Loucy (cell line): ENCODE data around the gene F13A1.

Source experiments
- H2AFZ ChIP-seq: fragments of 200-600 bp; sonication (generic); 2 replicates; pipeline ENCODE4 v1.6.0; 2016; ENCODE audit warnings: antibody characterized with exemption, mild to moderate bottlenecking, low read length, moderate library complexity
- H3F3A ChIP-seq: fragments of 200-600 bp; 2 replicates; pipeline ENCODE4 v1.6.0; 2016; ENCODE audit warnings: antibody characterized with exemption, low read depth, mild to moderate bottlenecking
- H3K27me3 ChIP-seq: fragments of 200-600 bp; sonication (generic); 2 replicates; pipeline ENCODE4 v1.6.1; 2014; ENCODE audit warnings: low read length, mild to moderate bottlenecking; ENCODE audit not compliant: insufficient read depth, poor library complexity, severe bottlenecking
- H3K36me3 ChIP-seq: fragments of 200-600 bp; sonication (generic); 2 replicates; pipeline ENCODE4 v1.6.1; 2016; ENCODE audit warnings: low read length; ENCODE audit not compliant: insufficient read depth
- H3K4me1 ChIP-seq: fragments of 200-600 bp; sonication (generic); 2 replicates; pipeline ENCODE4 v1.5.1; 2014; ENCODE audit warnings: low read length, mild to moderate bottlenecking; ENCODE audit not compliant: insufficient read depth, poor library complexity, severe bottlenecking
- H3K4me2 ChIP-seq: fragments of 200-600 bp; sonication (generic); 2 replicates; pipeline ENCODE4 v1.6.0; 2014; ENCODE audit warnings: antibody characterized with exemption, low read length, low read depth, mild to moderate bottlenecking; ENCODE audit not compliant: poor library complexity, severe bottlenecking
- H3K4me3 ChIP-seq: fragments of 200-600 bp; sonication (generic); 2 replicates; pipeline ENCODE4 v1.5.1; 2014; ENCODE audit warnings: low read length, mild to moderate bottlenecking, mixed read lengths; ENCODE audit not compliant: poor library complexity, severe bottlenecking
- H3K79me2 ChIP-seq: fragments of 200-600 bp; sonication (generic); 2 replicates; pipeline ENCODE4 v1.6.1; 2014; ENCODE audit warnings: low read length; ENCODE audit not compliant: insufficient read depth
- H3K9ac ChIP-seq: fragments of 200-600 bp; sonication (generic); 2 replicates; pipeline ENCODE4 v1.6.0; 2014; ENCODE audit warnings: mild to moderate bottlenecking, low read depth, low read length, moderate library complexity; ENCODE audit not compliant: poor library complexity, severe bottlenecking
- H3K9me2 ChIP-seq: fragments of 200-600 bp; sonication (generic); replicated peaks from 2 replicates; pipeline ENCODE4 v1.6.1; 2016; ENCODE audit warnings: low read depth, low read length, mixed read lengths
- H3K9me3 ChIP-seq: fragments of 200-600 bp; sonication (generic); 2 replicates; pipeline ENCODE4 v1.6.1; 2014; ENCODE audit warnings: mild to moderate bottlenecking, antibody characterized with exemption, low read length, low read depth; ENCODE audit not compliant: insufficient read depth
- H4K20me1 ChIP-seq: fragments of 200-600 bp; sonication (generic); 2 replicates; pipeline ENCODE4 v1.6.0; 2014; ENCODE audit warnings: antibody characterized with exemption, low read length, mild to moderate bottlenecking; ENCODE audit not compliant: insufficient read depth, poor library complexity, severe bottlenecking
- CTCF ChIP-seq: fragments of 200-600 bp; sonication (generic); conservative IDR thresholded peaks from 2 replicates; pipeline ENCODE4 v1.5.1; 2014; ENCODE audit warnings: mild to moderate bottlenecking, antibody characterized with exemption, low read length
- EZH2phosphoT487 ChIP-seq: fragments of 200-600 bp; IDR thresholded peaks from 2 replicates; pipeline ENCODE4 v1.6.1; 2018; ENCODE audit warnings: antibody characterized with exemption, mild to moderate bottlenecking, moderate library complexity, borderline replicate concordance

F13A1 gene

GRCh38 chr6:6193221-6193745, 127.2 kb downstream of the F13A1 start:
- Histone ChIP-seq H3F3A (no peaks in the 10 kb centered on the region), H4K20me1 (no peaks in the 10 kb centered on the region), H3K9me3 (no peaks in the 10 kb centered on the region), H3K4me2 (no peak overlapping the region), H3K36me3 (no peaks in the 10 kb centered on the region), H3K4me3 (no peak overlapping the region), H3K27me3 (no peaks in the 10 kb centered on the region), H3K9me2 (no peaks in the 10 kb centered on the region), H2AFZ (no peak overlapping the region), H3K79me2 (no peaks in the 10 kb centered on the region), H3K9ac (no peak overlapping the region), H3K4me1 (no peaks in the 10 kb centered on the region)
- TF ChIP-seq CTCF (no peak), EZH2phosphoT487 (no peak)

- Histone ChIP-seq H3F3A (no peaks in the 10 kb centered on the region), H3K27me3 (no peaks in the 10 kb centered on the region)
These were observed 128.6 kb downstream of the F13A1 start for GRCh38 chr6:6191909-6192308.

GRCh38 chr6:6191476-6191875, 129.0 kb downstream of the F13A1 start:
- Histone ChIP-seq H3K9me3 (no peaks in the 10 kb centered on the region), H3K9me2 (no peaks in the 10 kb centered on the region), H3K4me3 (no peak overlapping the region), H4K20me1 (no peaks in the 10 kb centered on the region), H3K9ac (no peak overlapping the region), H2AFZ (no peak overlapping the region), H3K4me2 (no peak overlapping the region), H3F3A (no peaks in the 10 kb centered on the region), H3K27me3 (no peaks in the 10 kb centered on the region), H3K36me3 (no peaks in the 10 kb centered on the region), H3K79me2 (no peaks in the 10 kb centered on the region), H3K4me1 (no peaks in the 10 kb centered on the region)
- TF ChIP-seq EZH2phosphoT487 (no peak), CTCF (no peak)

More at GRCh38 chr6:6191909-6192308, 128.6 kb downstream of the F13A1 start:
- no peaks in the 10 kb centered on the region for H4K20me1 ChIP-seq
- TF ChIP-seq EZH2phosphoT487 (no peak), CTCF (no peak)
- no peaks in the 10 kb centered on the region for H3K79me2 ChIP-seq
- no peak overlapping the region for H3K4me2 ChIP-seq
- no peak overlapping the region for H2AFZ ChIP-seq
- no peak overlapping the region for H3K9ac ChIP-seq
- H3K36me3 ChIP-seq, result no peaks in the 10 kb centered on the region
- no peaks in the 10 kb centered on the region for H3K9me2 ChIP-seq
- H3K4me3 ChIP-seq, result no peak overlapping the region
- H3K9me3 ChIP-seq, result no peaks in the 10 kb centered on the region
- no peaks in the 10 kb centered on the region for H3K4me1 ChIP-seq
